H1 (cell line): ENCODE measurements around the gene DNAJB6. TPM values are rescaled to one million over a fixed set of nuclear protein-coding genes. Genes with fewer than 3 reads are reported as not detected.

Source experiments
- CTCF ChIA-PET: fragments of 300-600 bp; sonication (Branson Sonifier 250); formaldehyde crosslinking; loops from one replicate; lab custom pipeline; 2021; ENCODE audit not compliant: partially characterized antibody; lab: Charles Lee
- POLR2A ChIA-PET: fragments of 300-600 bp; sonication (Branson Sonifier 250); formaldehyde crosslinking; loops from one replicate; lab custom pipeline; 2021; ENCODE audit warnings: inconsistent platforms; ENCODE audit not compliant: partially characterized antibody; lab: Charles Lee
- DNase-seq, 2 experiments: peaks; one replicate each; pipeline versions ENCODE4 v3.0.0 to v3.0.0-alpha.2; 2010 to 2022; ENCODE audit warnings: low spot score in 2 of 2, low read depth in 1 of 2, mixed read lengths in 1 of 2
- FAIRE-seq: peaks from 2 replicates; lab custom pipeline; 2011; peaks lifted over from hg19 to GRCh38; lab: Jason Lieb, UNC
- H2AFZ ChIP-seq: 2 replicates; pipeline ENCODE4 v1.8.1; 2012; ENCODE audit warnings: low read length, inconsistent platforms
- H2AK5ac ChIP-seq: 2 replicates; pipeline ENCODE4 v1.6.1; 2013; ENCODE audit warnings: low read depth, low read length
- H2BK120ac ChIP-seq: replicated peaks from 2 replicates; pipeline ENCODE3; 2013; ENCODE audit warnings: low read depth, low read length, inconsistent platforms
- H2BK12ac ChIP-seq: 2 replicates; pipeline ENCODE4 v1.6.1; 2013; ENCODE audit warnings: low read depth, low read length
- H2BK15ac ChIP-seq: 2 replicates; pipeline ENCODE4 v1.6.1; 2013; ENCODE audit warnings: low read length
- H2BK20ac ChIP-seq: 2 replicates; pipeline ENCODE4 v1.6.1; 2013; ENCODE audit warnings: low read length
- H2BK5ac ChIP-seq: 2 replicates; pipeline ENCODE4 v1.6.1; 2013; ENCODE audit warnings: low read depth, low read length
- H3K14ac ChIP-seq: 2 replicates; pipeline ENCODE4 v1.6.1; 2013; ENCODE audit warnings: inconsistent platforms; ENCODE audit not compliant: insufficient read length
- H3K18ac ChIP-seq: 2 replicates; pipeline ENCODE4 v1.6.1; 2013; ENCODE audit warnings: low read length; ENCODE audit errors: extremely low read depth
- H3K23ac ChIP-seq: 2 replicates; pipeline ENCODE4 v1.6.1; 2013; ENCODE audit warnings: inconsistent platforms; ENCODE audit not compliant: insufficient read length
- H3K23me2 ChIP-seq: 2 replicates; pipeline ENCODE4 v1.6.1; 2013; ENCODE audit warnings: low read depth, low read length
- H3K27ac ChIP-seq: 2 replicates; pipeline ENCODE4 v1.6.1; 2011; ENCODE audit warnings: low read depth, low read length, inconsistent platforms
- H3K27me3 ChIP-seq, 4 experiments: replicated peaks in 1 of 4; 1 replicate in 1 of 4; 2 replicates in 3 of 4; pipeline versions ENCODE4 v1.6.1 to v1.8.1; 2011 to 2013; ENCODE audit warnings: low read length in 3 of 4, mild to moderate bottlenecking in 3 of 4, inconsistent platforms in 2 of 4, mixed read lengths in 2 of 4, moderate library complexity in 1 of 4; ENCODE audit not compliant: control insufficient read depth in 3 of 4, insufficient read depth in 3 of 4; ENCODE audit errors: extremely low read depth in 1 of 4
- H3K36me3 ChIP-seq, 4 experiments: 2 replicates each; pipeline versions ENCODE4 v1.6.1 to v1.8.1; 2011 to 2013; ENCODE audit warnings: mild to moderate bottlenecking in 4 of 4, low read length in 3 of 4, moderate library complexity in 2 of 4, control low read depth in 1 of 4, inconsistent platforms in 1 of 4; ENCODE audit not compliant: insufficient read depth in 4 of 4, control insufficient read depth in 2 of 4
- H3K4ac ChIP-seq: replicated peaks from 2 replicates; pipeline ENCODE3; 2013; ENCODE audit warnings: low read length, low read depth, mixed read lengths, inconsistent platforms; ENCODE audit not compliant: insufficient read length
- H3K4me1 ChIP-seq, 4 experiments: replicated peaks in 1 of 4; 1 replicate in 1 of 4; 2 replicates in 3 of 4; pipeline versions ENCODE4 v1.6.1 to v1.8.1; 2011 to 2013; ENCODE audit warnings: low read length in 3 of 4, inconsistent platforms in 2 of 4, mixed read lengths in 1 of 4; ENCODE audit not compliant: insufficient read depth in 4 of 4, control insufficient read depth in 3 of 4
- H3K4me2 ChIP-seq, 2 experiments: 2 replicates each; pipeline versions ENCODE4 v1.6.1 to v1.8.1; 2011 to 2013; ENCODE audit warnings: low read depth in 2 of 2, low read length in 2 of 2, control low read depth in 1 of 2, inconsistent platforms in 1 of 2, mild to moderate bottlenecking in 1 of 2; ENCODE audit not compliant: insufficient read depth in 1 of 2
- H3K4me3 ChIP-seq, 4 experiments: fragments of 200-600, 300-600 bp in 1 of 4; sonication (generic), shearing (Covaris generic), sonication (Bioruptor Twin) in 1 of 4; 2 replicates each; pipeline versions ENCODE4 v1.5.1 to v1.8.1; 2011 to 2016; ENCODE audit warnings: low read length in 4 of 4, low read depth in 3 of 4, control low read depth in 2 of 4, inconsistent platforms in 2 of 4, mild to moderate bottlenecking in 2 of 4, mixed read lengths in 1 of 4, moderate library complexity in 1 of 4; ENCODE audit not compliant: insufficient read depth in 2 of 4; ENCODE audit errors: extremely low read depth in 1 of 4
- H3K56ac ChIP-seq: replicated peaks from 2 replicates; pipeline ENCODE3; 2013; ENCODE audit warnings: low read depth, mild to moderate bottlenecking, mixed read lengths, low read length, inconsistent platforms; ENCODE audit not compliant: insufficient read length
- H3K79me1 ChIP-seq: 2 replicates; pipeline ENCODE4 v1.6.1; 2013; ENCODE audit warnings: low read depth, low read length, control low read depth
- H3K79me2 ChIP-seq, 2 experiments: 2 replicates each; pipeline versions ENCODE4 v1.6.1 to v1.8.1; 2012 to 2013; ENCODE audit warnings: low read length in 2 of 2, mild to moderate bottlenecking in 2 of 2, inconsistent platforms in 1 of 2; ENCODE audit not compliant: insufficient read depth in 2 of 2, control insufficient read depth in 1 of 2
- H3K9ac ChIP-seq, 4 experiments: replicated peaks in 1 of 4; 1 replicate in 1 of 4; 2 replicates in 3 of 4; pipeline versions ENCODE4 v1.6.1 to v1.8.1; 2011 to 2013; ENCODE audit warnings: low read depth in 3 of 4, low read length in 3 of 4, control low read depth in 2 of 4, mild to moderate bottlenecking in 2 of 4, moderate library complexity in 2 of 4, inconsistent platforms in 1 of 4; ENCODE audit errors: extremely low read depth in 1 of 4
- H3K9me3 ChIP-seq, 2 experiments: 2 replicates each; pipeline versions ENCODE4 v1.6.1 to v1.8.1; 2012 to 2013; ENCODE audit warnings: mild to moderate bottlenecking in 2 of 2, moderate library complexity in 2 of 2, control low read depth in 1 of 2, inconsistent platforms in 1 of 2, low read depth in 1 of 2, low read length in 1 of 2, mixed read lengths in 1 of 2; ENCODE audit not compliant: insufficient read depth in 2 of 2
- H4K20me1 ChIP-seq, 2 experiments: replicated peaks in 1 of 2; 2 replicates each; pipeline versions ENCODE3 to v1.8.1; 2011 to 2013; ENCODE audit warnings: inconsistent platforms in 2 of 2, low read length in 2 of 2, mild to moderate bottlenecking in 1 of 2; ENCODE audit not compliant: insufficient read depth in 2 of 2, control insufficient read depth in 1 of 2
- H4K5ac ChIP-seq: 2 replicates; pipeline ENCODE4 v1.6.1; 2013; ENCODE audit warnings: low read length, low read depth, mixed read lengths, inconsistent platforms; ENCODE audit not compliant: insufficient read length
- H4K8ac ChIP-seq: 2 replicates; pipeline ENCODE4 v1.8.0; 2013; ENCODE audit warnings: mild to moderate bottlenecking, moderate library complexity, low read length, inconsistent platforms; ENCODE audit not compliant: insufficient read depth; ENCODE audit errors: extremely low read depth
- H4K91ac ChIP-seq: replicated peaks from 2 replicates; pipeline ENCODE3; 2013; ENCODE audit warnings: low read length, mixed read lengths, inconsistent platforms; ENCODE audit not compliant: insufficient read length
- PHF8 ChIP-seq: fragments of 200-600 bp; sonication (generic); conservative IDR thresholded peaks from 2 replicates; pipeline ENCODE4 v1.7.1; 2012; ENCODE audit warnings: low read depth, mild to moderate bottlenecking, inconsistent platforms, low read length, moderate library complexity
- SAP30 ChIP-seq: fragments of 300-600 bp; sonication (generic); IDR thresholded peaks from 2 replicates; pipeline ENCODE4 v1.7.1; 2012; ENCODE audit warnings: low read length, moderate library complexity, mild to moderate bottlenecking, inconsistent platforms; ENCODE audit not compliant: insufficient read depth, insufficient replicate concordance
- SP4 ChIP-seq: IDR thresholded peaks from 2 replicates; pipeline ENCODE4 v1.6.1; 2012; ENCODE audit warnings: low read length, inconsistent platforms
- whole genome bisulfite sequencing, 2 experiments: shearing (Covaris generic) in 1 of 2; methylation state at CpG; one replicate each; pipeline versions ENCODE4 v1.1.6 to v1.1.7; 2013 to 2015; ENCODE audit warnings: low lambda C conversion rate in 2 of 2, mixed read lengths in 2 of 2, inconsistent platforms in 1 of 2, low coverage in 1 of 2, missing lambda C conversion rate in 1 of 2; ENCODE audit not compliant: insufficient replicate concordance in 2 of 2, insufficient coverage in 1 of 2, insufficient read length in 1 of 2; ENCODE audit errors: extremely low coverage in 1 of 2, missing lambda C conversion rate in 1 of 2; 5-methylcytosine and 5-hydroxymethylcytosine counted together
- polyA plus RNA-seq, 7 experiments: library from polyadenylated mRNA; depleted of rRNA in 3 of 7; stranded (reverse) in 5 of 7; unstranded in 2 of 7; fragments of >200 nt in 5 of 7; fragments of 200-250 nt in 2 of 7; gene quantifications; 1 replicate in 5 of 7; 2 replicates in 1 of 7; 4 replicates in 1 of 7; pipeline versions ENCODE4 v1.2.1 to v1.2.3, GENCODE V29; 2011 to 2013; ENCODE audit warnings: missing spikeins in 2 of 7, mixed read lengths in 2 of 7
- total RNA-seq: library from RNA; stranded (reverse); fragmentation: NEBNext Ultra II Directional; extraction: Animal tissue kit (Norgen Biotek cat#: 25700); gene quantifications from 2 replicates; pipeline ENCODE4 v1.2.1, GENCODE V29; 2021

DNAJB6 gene
- total and polyA plus RNA-seq, 2 of the 8 experiments (the other 6 are each of a cell fraction or from before 2014, with no cell fraction given): 166 to 295 TPM

DNA sequence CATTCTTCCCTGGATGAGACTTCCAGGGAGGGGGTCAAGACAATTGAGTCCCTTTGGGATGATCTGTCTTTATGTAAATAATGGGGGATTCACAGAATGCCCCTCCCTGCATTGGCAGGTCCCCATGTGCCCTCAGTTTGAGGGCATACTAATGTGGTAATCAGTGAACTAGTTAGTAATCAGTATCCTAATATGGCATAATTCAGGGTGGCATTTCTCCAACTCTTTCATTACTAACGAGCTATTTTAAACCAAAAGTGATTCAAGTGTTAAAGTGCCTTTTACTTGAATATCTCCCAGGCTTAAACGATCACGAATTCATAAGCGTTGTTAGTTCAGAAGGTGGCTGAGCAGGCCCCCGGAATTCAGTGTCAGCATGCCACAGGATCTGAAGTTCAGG lies 1.6 kb upstream of the DNAJB6 start:
- DNase-seq: no peak
- peaks cover 14% of the 10 kb centered on the region; the same call in 1 of the 2 replicates for H3K23me2 ChIP-seq
- 79% methylated on average over 5 of the region's 5 CpGs; no CpG with 5 or more reads in 1 of the 2 experiments for WGBS, 2 experiments
- CTCF ChIA-PET: interaction anchor here (1.5 to 2.3 kb wide), 2 partner anchors 11 to 52 kb away, joined by 3 to 8 read pairs; no protein-coding TSS in a partner anchor
- H3K56ac ChIP-seq: no peak overlapping the region
- peaks cover 9 to 11% of the 10 kb centered on the region in 2 experiments for H4K20me1 ChIP-seq
- FAIRE-seq: no peak
- POLR2A ChIA-PET: interaction anchor here (1.0 to 9.6 kb wide), 4 partner anchors 12 to 26 kb away, joined by 3 to 88 read pairs (median 8); no protein-coding TSS in a partner anchor
- H3K27ac ChIP-seq: no peak overlapping the region
- peak overlapping the region; percentile 49; the same call in 1 of the 2 replicates for H2BK5ac ChIP-seq
- no peak overlapping the region for H3K4ac ChIP-seq
- H4K8ac ChIP-seq: no peak overlapping the region
- no peak overlapping the region for H2AFZ ChIP-seq
- no peak overlapping the region for H2BK20ac ChIP-seq
- H4K5ac ChIP-seq: no peak overlapping the region
- H3K18ac ChIP-seq: no peak overlapping the region
- H3K36me3 ChIP-seq: no peaks in the 10 kb centered on the region; a peak in 1 of 8 replicates
- peaks cover 26 to 44% of the 10 kb centered on the region in 2 experiments for H3K79me2 ChIP-seq
- H3K4me2 ChIP-seq: peak overlapping the region; percentile 2 to 96; a peak in 3 of 4 replicates
- H3K4me1 ChIP-seq: peaks cover 0 to 8% (median 3%) of the 10 kb centered on the region in 4 experiments; a peak in 4 of 7 replicates
- H3K9ac ChIP-seq: no peak overlapping the region; a peak in 1 of 7 replicates
- H3K14ac ChIP-seq: no peak overlapping the region
- no peak overlapping the region for H4K91ac ChIP-seq
- no peak overlapping the region for H2AK5ac ChIP-seq
- H3K23ac ChIP-seq: no peak overlapping the region
- H3K4me3 ChIP-seq: no peak overlapping the region
- 0 out of 2 replicates have a peak, but pooled peaks cover 2% of the 10 kb centered on the region for H3K79me1 ChIP-seq
- H3K27me3 ChIP-seq: no peaks in the 10 kb centered on the region
- TF ChIP-seq SP4 (no peak), PHF8 (no peak), SAP30 (no peak)
- no peak overlapping the region for H2BK12ac ChIP-seq
- no peak overlapping the region for H2BK15ac ChIP-seq
- no peaks in the 10 kb centered on the region for H3K9me3 ChIP-seq
- peak overlapping the region; percentile 43 for H2BK120ac ChIP-seq
